GM23338 (cell line): ENCODE data around the gene FBXW8. TPM values are rescaled to one million over a fixed set of nuclear protein-coding genes. Genes with fewer than 3 reads are reported as not detected.

Source experiments
- ATAC-seq: fragments of 200-7000 bp; cut with Tn5 transposase; 3 replicates; pipeline ENCODE4 v1.9.1; 2020
- DNase-seq: peaks from one replicate; pipeline ENCODE4 v3.0.0-alpha.2; 2015; ENCODE audit warnings: low spot score
- H2AFZ ChIP-seq: fragments of 200-600 bp; sonication (generic); 2 replicates; pipeline ENCODE4 v1.8.0; 2016; ENCODE audit warnings: antibody characterized with exemption, mild to moderate bottlenecking, moderate library complexity
- H3F3A ChIP-seq: fragments of 200-600 bp; sonication (generic); replicated peaks from 2 replicates; pipeline ENCODE4 v1.8.0; 2017; ENCODE audit warnings: antibody characterized with exemption, mixed run types, low read depth
- H3K27ac ChIP-seq: fragments of 200-600 bp; sonication (generic); 2 replicates; pipeline ENCODE4 v1.6.1; 2016; ENCODE audit warnings: low read depth
- H3K27me3 ChIP-seq: fragments of 200-600 bp; sonication (generic); 2 replicates; pipeline ENCODE4 v1.8.0; 2016; ENCODE audit warnings: mild to moderate bottlenecking, mixed run types, moderate library complexity; ENCODE audit not compliant: insufficient read depth
- H3K36me3 ChIP-seq: fragments of 200-600 bp; sonication (generic); 2 replicates; pipeline ENCODE4 v1.8.0; 2016; ENCODE audit warnings: mild to moderate bottlenecking; ENCODE audit not compliant: insufficient read depth
- H3K4me1 ChIP-seq: fragments of 200-600 bp; sonication (generic); 2 replicates; pipeline ENCODE4 v1.8.0; 2016; ENCODE audit warnings: mild to moderate bottlenecking, moderate library complexity; ENCODE audit not compliant: insufficient read depth
- H3K4me2 ChIP-seq: fragments of 200-600 bp; sonication (generic); 2 replicates; pipeline ENCODE4 v1.7.1; 2017; ENCODE audit warnings: mixed run types
- H3K4me3 ChIP-seq: fragments of 200-600 bp; sonication (generic); 2 replicates; pipeline ENCODE4 v1.6.1; 2016; ENCODE audit warnings: mixed run types
- H3K79me2 ChIP-seq: fragments of 200-600 bp; sonication (generic); replicated peaks from 2 replicates; pipeline ENCODE4 v1.8.0; 2017; ENCODE audit warnings: mild to moderate bottlenecking; ENCODE audit not compliant: insufficient read depth
- H3K9me2 ChIP-seq: fragments of 200-600 bp; sonication (generic); 2 replicates; pipeline ENCODE4 v1.8.0; 2017; ENCODE audit not compliant: insufficient read depth
- H4K20me1 ChIP-seq: fragments of 200-600 bp; sonication (generic); replicated peaks from 2 replicates; pipeline ENCODE4 v1.8.0; 2017; ENCODE audit warnings: mild to moderate bottlenecking; ENCODE audit not compliant: insufficient read depth
- H3K27ac Mint-ChIP-seq: 2 replicates; pipeline ENCODE4 v1.8.0; 2020; ENCODE audit warnings: inconsistent platforms, mild to moderate bottlenecking, moderate library complexity, mixed read lengths
- H3K27me3 Mint-ChIP-seq: 3 replicates; pipeline ENCODE4 v1.8.0; 2022; ENCODE audit warnings: low read depth, mild to moderate bottlenecking, moderate library complexity, mixed read lengths, inconsistent platforms; ENCODE audit not compliant: insufficient read depth, poor library complexity
- H3K36me3 Mint-ChIP-seq: 3 replicates; pipeline ENCODE4 v1.8.0; 2021; ENCODE audit warnings: low read depth, mild to moderate bottlenecking, inconsistent platforms, moderate library complexity, mixed read lengths
- H3K4me1 Mint-ChIP-seq: 3 replicates; pipeline ENCODE4 v1.8.0; 2020; ENCODE audit warnings: mild to moderate bottlenecking, inconsistent platforms, mixed read lengths
- H3K4me3 Mint-ChIP-seq: 3 replicates; pipeline ENCODE4 v1.8.0; 2021; ENCODE audit warnings: moderate library complexity, mild to moderate bottlenecking, inconsistent platforms, mixed read lengths
- H3K9me3 Mint-ChIP-seq: 3 replicates; pipeline ENCODE4 v1.8.0; 2020; ENCODE audit warnings: moderate library complexity, mild to moderate bottlenecking, inconsistent platforms, mixed read lengths
- CREB1 ChIP-seq: fragments of 250-450 bp; sonication (Bioruptor Pico); IDR thresholded peaks from 2 replicates; pipeline ENCODE4 v1.5.0; 2020; ENCODE audit warnings: low read depth, mild to moderate bottlenecking, moderate library complexity
- EZH2 ChIP-seq: fragments of 200-600 bp; sonication (generic); IDR thresholded peaks from one replicate; pipeline ENCODE4 v1.8.0; 2017; ENCODE audit warnings: antibody characterized with exemption, mild to moderate bottlenecking, low read depth; ENCODE audit not compliant: unreplicated experiment
- EZH2phosphoT487 ChIP-seq: fragments of 200-600 bp; sonication (generic); IDR thresholded peaks from one replicate; pipeline ENCODE4 v1.8.1; 2018; ENCODE audit warnings: antibody characterized with exemption; ENCODE audit not compliant: unreplicated experiment
- JUNB ChIP-seq: IDR thresholded peaks from one replicate; pipeline ENCODE4 v1.6.1; 2016; ENCODE audit warnings: antibody characterized with exemption; ENCODE audit not compliant: unreplicated experiment
- NANOG ChIP-seq: IDR thresholded peaks from 2 replicates; pipeline ENCODE4 v1.6.1; 2016; ENCODE audit warnings: antibody characterized with exemption, borderline replicate concordance
- POLR2AphosphoS5 ChIP-seq: IDR thresholded peaks from 2 replicates; pipeline ENCODE4 v1.6.1; 2016; ENCODE audit warnings: antibody characterized with exemption, low read depth
- STAT1 ChIP-seq: IDR thresholded peaks from one replicate; pipeline ENCODE4 v1.6.1; 2016; ENCODE audit warnings: antibody characterized with exemption; ENCODE audit not compliant: unreplicated experiment
- ZNF114 ChIP-seq: fragments of 250-450 bp; sonication (Bioruptor Pico); IDR thresholded peaks from 2 replicates; pipeline ENCODE4 v1.5.0; 2020; ENCODE audit warnings: mild to moderate bottlenecking, moderate library complexity
- ZNF331 ChIP-seq: fragments of 250-450 bp; sonication (Bioruptor Pico); IDR thresholded peaks from 2 replicates; pipeline ENCODE4 v1.5.0; 2020; ENCODE audit warnings: low read depth, mild to moderate bottlenecking, moderate library complexity
- polyA plus RNA-seq: library from polyadenylated mRNA; unstranded; fragments of >200 nt; fragmentation: Nextera tagmentation; extraction: Ambion mirVana; gene quantifications from 2 replicates; pipeline ENCODE4 v1.2.1, GENCODE V29; 2016
- total RNA-seq: library from RNA; depleted of rRNA; stranded (reverse); fragments of >200 nt; shearing (Covaris generic); gene quantifications from 2 replicates; pipeline ENCODE4 v1.2.3, GENCODE V29; 2014
- TF ChIP-seq, protein P1 (sequence below): fragments of 250-450 bp; sonication (Bioruptor Pico); IDR thresholded peaks from 2 replicates; pipeline ENCODE4 v1.5.0; 2020; ENCODE audit warnings: mild to moderate bottlenecking, moderate library complexity
- TF ChIP-seq, protein P2 (sequence below): IDR thresholded peaks from 2 replicates; pipeline ENCODE4 v1.6.1; 2016; ENCODE audit warnings: antibody characterized with exemption
- TF ChIP-seq, protein P3 (sequence below): IDR thresholded peaks from one replicate; pipeline ENCODE4 v1.6.1; 2018; ENCODE audit warnings: antibody characterized with exemption; ENCODE audit not compliant: unreplicated experiment
- TF ChIP-seq, protein P4 (sequence below), 2 experiments: fragments of 200-600 bp in 1 of 2; sonication (generic) in 1 of 2; conservative IDR thresholded peaks; 2 replicates each; pipeline versions ENCODE4 v1.5.1 to v1.6.1; 2016 to 2017; ENCODE audit warnings: antibody characterized with exemption in 2 of 2, low read depth in 2 of 2, mild to moderate bottlenecking in 2 of 2, moderate library complexity in 1 of 2

Gene FBXW8
- total and polyA plus RNA-seq, 2 experiments from 2014 or later: 4.6 to 13.9 TPM

DNA sequence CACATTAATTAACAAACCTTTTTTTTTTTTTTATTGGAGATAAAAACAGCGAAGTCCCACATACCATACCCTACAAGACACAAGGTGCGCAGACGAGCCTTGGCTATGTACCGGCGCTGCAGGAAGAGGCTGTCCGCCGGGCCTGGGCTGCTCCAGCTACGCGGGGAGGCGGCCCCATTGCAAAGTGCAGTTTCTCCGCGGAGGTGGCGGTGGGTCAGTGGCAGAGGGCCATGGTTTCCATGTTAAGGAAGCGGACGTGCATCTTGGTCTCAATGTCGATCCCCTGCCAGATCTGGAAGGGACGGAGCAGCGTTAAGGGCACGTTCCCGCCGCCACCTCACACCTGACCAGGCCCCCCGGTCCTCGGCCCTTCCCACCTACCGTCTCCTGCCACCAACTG lies 128.2 kb downstream of the FBXW8 start:
- Histone ChIP-seq H3K27ac (no peak overlapping the region), H3K4me1 (no peaks in the 10 kb centered on the region), H3K4me2 (no peak overlapping the region), H3K79me2 (no peaks in the 10 kb centered on the region), H3K36me3 (no peaks in the 10 kb centered on the region; the same call in 1 of the 2 replicates), H4K20me1 (no peaks in the 10 kb centered on the region), H3K9me2 (no peaks in the 10 kb centered on the region), H3K4me3 (no peak overlapping the region), H3K27me3 (no peaks in the 10 kb centered on the region), H3F3A (no peaks in the 10 kb centered on the region), H2AFZ (no peak overlapping the region)
- H3K27ac Mint-ChIP-seq: no peak overlapping the region
- TF ChIP-seq, protein P1, sequence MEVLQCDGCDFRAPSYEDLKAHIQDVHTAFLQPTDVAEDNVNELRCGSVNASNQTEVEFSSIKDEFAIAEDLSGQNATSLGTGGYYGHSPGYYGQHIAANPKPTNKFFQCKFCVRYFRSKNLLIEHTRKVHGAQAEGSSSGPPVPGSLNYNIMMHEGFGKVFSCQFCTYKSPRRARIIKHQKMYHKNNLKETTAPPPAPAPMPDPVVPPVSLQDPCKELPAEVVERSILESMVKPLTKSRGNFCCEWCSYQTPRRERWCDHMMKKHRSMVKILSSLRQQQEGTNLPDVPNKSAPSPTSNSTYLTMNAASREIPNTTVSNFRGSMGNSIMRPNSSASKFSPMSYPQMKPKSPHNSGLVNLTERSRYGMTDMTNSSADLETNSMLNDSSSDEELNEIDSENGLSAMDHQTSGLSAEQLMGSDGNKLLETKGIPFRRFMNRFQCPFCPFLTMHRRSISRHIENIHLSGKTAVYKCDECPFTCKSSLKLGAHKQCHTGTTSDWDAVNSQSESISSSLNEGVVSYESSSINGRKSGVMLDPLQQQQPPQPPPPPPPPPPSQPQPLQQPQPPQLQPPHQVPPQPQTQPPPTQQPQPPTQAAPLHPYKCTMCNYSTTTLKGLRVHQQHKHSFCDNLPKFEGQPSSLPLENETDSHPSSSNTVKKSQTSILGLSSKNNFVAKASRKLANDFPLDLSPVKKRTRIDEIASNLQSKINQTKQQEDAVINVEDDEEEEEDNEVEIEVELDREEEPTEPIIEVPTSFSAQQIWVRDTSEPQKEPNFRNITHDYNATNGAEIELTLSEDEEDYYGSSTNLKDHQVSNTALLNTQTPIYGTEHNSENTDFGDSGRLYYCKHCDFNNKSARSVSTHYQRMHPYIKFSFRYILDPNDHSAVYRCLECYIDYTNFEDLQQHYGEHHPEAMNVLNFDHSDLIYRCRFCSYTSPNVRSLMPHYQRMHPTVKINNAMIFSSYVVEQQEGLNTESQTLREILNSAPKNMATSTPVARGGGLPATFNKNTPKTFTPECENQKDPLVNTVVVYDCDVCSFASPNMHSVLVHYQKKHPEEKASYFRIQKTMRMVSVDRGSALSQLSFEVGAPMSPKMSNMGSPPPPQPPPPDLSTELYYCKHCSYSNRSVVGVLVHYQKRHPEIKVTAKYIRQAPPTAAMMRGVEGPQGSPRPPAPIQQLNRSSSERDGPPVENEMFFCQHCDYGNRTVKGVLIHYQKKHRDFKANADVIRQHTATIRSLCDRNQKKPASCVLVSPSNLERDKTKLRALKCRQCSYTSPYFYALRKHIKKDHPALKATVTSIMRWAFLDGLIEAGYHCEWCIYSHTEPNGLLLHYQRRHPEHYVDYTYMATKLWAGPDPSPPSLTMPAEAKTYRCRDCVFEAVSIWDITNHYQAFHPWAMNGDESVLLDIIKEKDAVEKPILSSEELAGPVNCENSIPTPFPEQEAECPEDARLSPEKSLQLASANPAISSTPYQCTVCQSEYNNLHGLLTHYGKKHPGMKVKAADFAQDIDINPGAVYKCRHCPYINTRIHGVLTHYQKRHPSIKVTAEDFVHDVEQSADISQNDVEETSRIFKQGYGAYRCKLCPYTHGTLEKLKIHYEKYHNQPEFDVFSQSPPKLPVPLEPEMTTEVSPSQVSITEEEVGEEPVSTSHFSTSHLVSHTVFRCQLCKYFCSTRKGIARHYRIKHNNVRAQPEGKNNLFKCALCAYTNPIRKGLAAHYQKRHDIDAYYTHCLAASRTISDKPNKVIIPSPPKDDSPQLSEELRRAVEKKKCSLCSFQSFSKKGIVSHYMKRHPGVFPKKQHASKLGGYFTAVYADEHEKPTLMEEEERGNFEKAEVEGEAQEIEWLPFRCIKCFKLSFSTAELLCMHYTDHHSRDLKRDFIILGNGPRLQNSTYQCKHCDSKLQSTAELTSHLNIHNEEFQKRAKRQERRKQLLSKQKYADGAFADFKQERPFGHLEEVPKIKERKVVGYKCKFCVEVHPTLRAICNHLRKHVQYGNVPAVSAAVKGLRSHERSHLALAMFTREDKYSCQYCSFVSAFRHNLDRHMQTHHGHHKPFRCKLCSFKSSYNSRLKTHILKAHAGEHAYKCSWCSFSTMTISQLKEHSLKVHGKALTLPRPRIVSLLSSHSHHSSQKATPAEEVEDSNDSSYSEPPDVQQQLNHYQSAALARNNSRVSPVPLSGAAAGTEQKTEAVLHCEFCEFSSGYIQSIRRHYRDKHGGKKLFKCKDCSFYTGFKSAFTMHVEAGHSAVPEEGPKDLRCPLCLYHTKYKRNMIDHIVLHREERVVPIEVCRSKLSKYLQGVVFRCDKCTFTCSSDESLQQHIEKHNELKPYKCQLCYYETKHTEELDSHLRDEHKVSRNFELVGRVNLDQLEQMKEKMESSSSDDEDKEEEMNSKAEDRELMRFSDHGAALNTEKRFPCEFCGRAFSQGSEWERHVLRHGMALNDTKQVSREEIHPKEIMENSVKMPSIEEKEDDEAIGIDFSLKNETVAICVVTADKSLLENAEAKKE: no peak
- TF ChIP-seq EZH2phosphoT487 (no peak), NANOG (no peak), CREB1 (no peak), EZH2 (no peak), ZNF114 (CRISPR knock-in tag) (no peak), JUNB (no peak), STAT1 (no peak), ZNF331 (no peak), POLR2AphosphoS5 (no peak)
- TF ChIP-seq, protein P2, sequence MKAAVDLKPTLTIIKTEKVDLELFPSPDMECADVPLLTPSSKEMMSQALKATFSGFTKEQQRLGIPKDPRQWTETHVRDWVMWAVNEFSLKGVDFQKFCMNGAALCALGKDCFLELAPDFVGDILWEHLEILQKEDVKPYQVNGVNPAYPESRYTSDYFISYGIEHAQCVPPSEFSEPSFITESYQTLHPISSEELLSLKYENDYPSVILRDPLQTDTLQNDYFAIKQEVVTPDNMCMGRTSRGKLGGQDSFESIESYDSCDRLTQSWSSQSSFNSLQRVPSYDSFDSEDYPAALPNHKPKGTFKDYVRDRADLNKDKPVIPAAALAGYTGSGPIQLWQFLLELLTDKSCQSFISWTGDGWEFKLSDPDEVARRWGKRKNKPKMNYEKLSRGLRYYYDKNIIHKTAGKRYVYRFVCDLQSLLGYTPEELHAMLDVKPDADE: no peak
- TF ChIP-seq, protein P3, sequence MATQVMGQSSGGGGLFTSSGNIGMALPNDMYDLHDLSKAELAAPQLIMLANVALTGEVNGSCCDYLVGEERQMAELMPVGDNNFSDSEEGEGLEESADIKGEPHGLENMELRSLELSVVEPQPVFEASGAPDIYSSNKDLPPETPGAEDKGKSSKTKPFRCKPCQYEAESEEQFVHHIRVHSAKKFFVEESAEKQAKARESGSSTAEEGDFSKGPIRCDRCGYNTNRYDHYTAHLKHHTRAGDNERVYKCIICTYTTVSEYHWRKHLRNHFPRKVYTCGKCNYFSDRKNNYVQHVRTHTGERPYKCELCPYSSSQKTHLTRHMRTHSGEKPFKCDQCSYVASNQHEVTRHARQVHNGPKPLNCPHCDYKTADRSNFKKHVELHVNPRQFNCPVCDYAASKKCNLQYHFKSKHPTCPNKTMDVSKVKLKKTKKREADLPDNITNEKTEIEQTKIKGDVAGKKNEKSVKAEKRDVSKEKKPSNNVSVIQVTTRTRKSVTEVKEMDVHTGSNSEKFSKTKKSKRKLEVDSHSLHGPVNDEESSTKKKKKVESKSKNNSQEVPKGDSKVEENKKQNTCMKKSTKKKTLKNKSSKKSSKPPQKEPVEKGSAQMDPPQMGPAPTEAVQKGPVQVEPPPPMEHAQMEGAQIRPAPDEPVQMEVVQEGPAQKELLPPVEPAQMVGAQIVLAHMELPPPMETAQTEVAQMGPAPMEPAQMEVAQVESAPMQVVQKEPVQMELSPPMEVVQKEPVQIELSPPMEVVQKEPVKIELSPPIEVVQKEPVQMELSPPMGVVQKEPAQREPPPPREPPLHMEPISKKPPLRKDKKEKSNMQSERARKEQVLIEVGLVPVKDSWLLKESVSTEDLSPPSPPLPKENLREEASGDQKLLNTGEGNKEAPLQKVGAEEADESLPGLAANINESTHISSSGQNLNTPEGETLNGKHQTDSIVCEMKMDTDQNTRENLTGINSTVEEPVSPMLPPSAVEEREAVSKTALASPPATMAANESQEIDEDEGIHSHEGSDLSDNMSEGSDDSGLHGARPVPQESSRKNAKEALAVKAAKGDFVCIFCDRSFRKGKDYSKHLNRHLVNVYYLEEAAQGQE: no peak
- TF ChIP-seq, protein P4, sequence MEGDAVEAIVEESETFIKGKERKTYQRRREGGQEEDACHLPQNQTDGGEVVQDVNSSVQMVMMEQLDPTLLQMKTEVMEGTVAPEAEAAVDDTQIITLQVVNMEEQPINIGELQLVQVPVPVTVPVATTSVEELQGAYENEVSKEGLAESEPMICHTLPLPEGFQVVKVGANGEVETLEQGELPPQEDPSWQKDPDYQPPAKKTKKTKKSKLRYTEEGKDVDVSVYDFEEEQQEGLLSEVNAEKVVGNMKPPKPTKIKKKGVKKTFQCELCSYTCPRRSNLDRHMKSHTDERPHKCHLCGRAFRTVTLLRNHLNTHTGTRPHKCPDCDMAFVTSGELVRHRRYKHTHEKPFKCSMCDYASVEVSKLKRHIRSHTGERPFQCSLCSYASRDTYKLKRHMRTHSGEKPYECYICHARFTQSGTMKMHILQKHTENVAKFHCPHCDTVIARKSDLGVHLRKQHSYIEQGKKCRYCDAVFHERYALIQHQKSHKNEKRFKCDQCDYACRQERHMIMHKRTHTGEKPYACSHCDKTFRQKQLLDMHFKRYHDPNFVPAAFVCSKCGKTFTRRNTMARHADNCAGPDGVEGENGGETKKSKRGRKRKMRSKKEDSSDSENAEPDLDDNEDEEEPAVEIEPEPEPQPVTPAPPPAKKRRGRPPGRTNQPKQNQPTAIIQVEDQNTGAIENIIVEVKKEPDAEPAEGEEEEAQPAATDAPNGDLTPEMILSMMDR (conservative IDR thresholded peaks at IDR 0.05; ENCODE audit: low read depth in 2 of 2): no peak
- peaks cover 20% of the 10 kb centered on the region for H3K27me3 Mint-ChIP-seq
- H3K36me3 Mint-ChIP-seq: no peaks in the 10 kb centered on the region
- no peaks in the 10 kb centered on the region for H3K9me3 Mint-ChIP-seq
- ATAC-seq: peak; percentile 12; the same call in 1 of the 3 replicates
- DNase-seq: no peak
- H3K4me1 Mint-ChIP-seq: peaks cover 22% of the 10 kb centered on the region
- H3K4me3 Mint-ChIP-seq: no peak overlapping the region
